ENCODE data around the gene NPR1.

DNA sequence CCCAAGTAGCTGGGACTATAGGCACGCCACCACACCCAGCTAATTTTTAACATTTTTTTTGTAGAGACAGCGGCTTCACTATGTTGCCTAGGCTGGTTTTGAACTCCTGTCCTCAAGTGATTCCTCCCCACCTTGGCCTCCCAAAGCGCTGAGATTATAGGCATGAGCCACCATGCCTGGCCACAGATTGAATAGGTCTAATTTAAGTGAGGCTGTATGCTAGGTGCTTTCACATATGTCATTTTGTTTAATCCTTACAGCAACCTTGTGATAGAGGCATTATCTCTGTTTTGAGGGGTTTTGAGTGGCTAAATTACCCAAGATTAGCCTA is 56.6 kb downstream of the NPR1 start:
- TF ChIP-seq MEIS2 (CRISPR knock-in tag; IDR thresholded peaks at IDR 0.05) (no peak), CTCF (CRISPR knock-in tag; IDR thresholded peaks at IDR 0.05) (no peak), PLSCR1 (CRISPR knock-in tag; IDR thresholded peaks at IDR 0.05; ENCODE audit: borderline replicate concordance) (no peak), TEAD2 (CRISPR knock-in tag; IDR thresholded peaks at IDR 0.05) (no peak), TCF7 (IDR thresholded peaks at IDR 0.05; ENCODE audit: low read depth) (no peak), ZNF24 (IDR thresholded peaks at IDR 0.05) (no peak), ZNF766 (CRISPR knock-in tag; IDR thresholded peaks at IDR 0.05; ENCODE audit: borderline replicate concordance) (no peak), EZH2 (conservative IDR thresholded peaks at IDR 0.05; ENCODE audit: low read depth, low read length) (no peak), ZBTB7B (CRISPR knock-in tag; IDR thresholded peaks at IDR 0.05) (no peak), ZNF788 (CRISPR knock-in tag; IDR thresholded peaks at IDR 0.05; ENCODE audit: borderline replicate concordance) (no peak), ELF3 (CRISPR knock-in tag; IDR thresholded peaks at IDR 0.05) (no peak), FOXO1 (CRISPR knock-in tag; IDR thresholded peaks at IDR 0.05) (no peak)

Data from HepG2 (cell line).